Activated CD8-positive, alpha-beta T cell treated with anti-CD3 and anti-CD28 coated beads for 36 hours (primary cell): ENCODE results near the gene GALNT9. TPM values are rescaled to one million over a fixed set of nuclear protein-coding genes. Genes with fewer than 3 reads are reported as not detected.
A peak's percentile ranks its signal among the peaks of the same experiment; 100 is the strongest.

Experiments used
- ATAC-seq: fragments of 200-7000 bp; cut with Tn5 transposase; one replicate; pipeline ENCODE4 v1.10.0; 2021; ENCODE audit warnings: mild to moderate bottlenecking, moderate library complexity
- CTCF ChIA-PET: fragments of 350-600 bp; sonication (Branson Sonifier 250); formaldehyde crosslinking; loops from one replicate; lab custom pipeline; 2021; ENCODE audit warnings: antibody characterized with exemption; lab: Charles Lee
- POLR2A ChIA-PET: fragments of 350-600 bp; sonication (Branson Sonifier 250); formaldehyde crosslinking; loops from one replicate; lab custom pipeline; 2021; ENCODE audit warnings: antibody characterized with exemption; lab: Charles Lee
- DNase-seq: peaks from one replicate; pipeline ENCODE4 v3.0.0-alpha.2; 2020
- H3K27ac Mint-ChIP-seq: one replicate; pipeline ENCODE4 v1.8.0; 2021; ENCODE audit warnings: mild to moderate bottlenecking, mixed read lengths
- H3K27me3 Mint-ChIP-seq: one replicate; pipeline ENCODE4 v1.8.0; 2021; ENCODE audit warnings: mixed read lengths
- H3K36me3 Mint-ChIP-seq: one replicate; pipeline ENCODE4 v1.8.0; 2021; ENCODE audit warnings: low read depth, mixed read lengths
- H3K4me1 Mint-ChIP-seq: one replicate; pipeline ENCODE4 v1.8.0; 2021; ENCODE audit warnings: low read depth, mixed read lengths
- H3K4me3 Mint-ChIP-seq: one replicate; pipeline ENCODE4 v1.8.0; 2021; ENCODE audit warnings: mild to moderate bottlenecking, moderate library complexity, mixed read lengths
- H3K9me3 Mint-ChIP-seq: one replicate; pipeline ENCODE4 v1.8.0; 2021; ENCODE audit warnings: mixed read lengths
- intact Hi-C: fragments of 100-400 bp; cut with micrococcal nuclease; formaldehyde crosslinking; loops from one replicate; pipeline ENCODE4 v1.10.0; 2022
- total RNA-seq, 2 experiments: library from RNA; stranded (reverse); gene quantifications; one replicate each; pipeline ENCODE4 v1.2.3, GENCODE V29; 2021
- TF ChIP-seq, protein P1 (sequence below): fragments of 200-600 bp; IDR thresholded peaks from one replicate; pipeline ENCODE4 v1.8.0; 2022; ENCODE audit warnings: antibody characterized with exemption, mild to moderate bottlenecking

GALNT9 gene
- total RNA-seq, 2 experiments from 2014 or later = not detected

GRCh38 chr12:132194056-132194455 lies 135.3 kb downstream of the GALNT9 start:
- DNase-seq = peak; percentile 48
- TF ChIP-seq, protein P1, sequence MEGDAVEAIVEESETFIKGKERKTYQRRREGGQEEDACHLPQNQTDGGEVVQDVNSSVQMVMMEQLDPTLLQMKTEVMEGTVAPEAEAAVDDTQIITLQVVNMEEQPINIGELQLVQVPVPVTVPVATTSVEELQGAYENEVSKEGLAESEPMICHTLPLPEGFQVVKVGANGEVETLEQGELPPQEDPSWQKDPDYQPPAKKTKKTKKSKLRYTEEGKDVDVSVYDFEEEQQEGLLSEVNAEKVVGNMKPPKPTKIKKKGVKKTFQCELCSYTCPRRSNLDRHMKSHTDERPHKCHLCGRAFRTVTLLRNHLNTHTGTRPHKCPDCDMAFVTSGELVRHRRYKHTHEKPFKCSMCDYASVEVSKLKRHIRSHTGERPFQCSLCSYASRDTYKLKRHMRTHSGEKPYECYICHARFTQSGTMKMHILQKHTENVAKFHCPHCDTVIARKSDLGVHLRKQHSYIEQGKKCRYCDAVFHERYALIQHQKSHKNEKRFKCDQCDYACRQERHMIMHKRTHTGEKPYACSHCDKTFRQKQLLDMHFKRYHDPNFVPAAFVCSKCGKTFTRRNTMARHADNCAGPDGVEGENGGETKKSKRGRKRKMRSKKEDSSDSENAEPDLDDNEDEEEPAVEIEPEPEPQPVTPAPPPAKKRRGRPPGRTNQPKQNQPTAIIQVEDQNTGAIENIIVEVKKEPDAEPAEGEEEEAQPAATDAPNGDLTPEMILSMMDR = peak; percentile 62
- Mint-ChIP-seq H3K27me3 (no peaks in the 10 kb centered on the region), H3K36me3 (peaks cover 7% of the 10 kb centered on the region), H3K4me1 (peaks cover 4% of the 10 kb centered on the region), H3K9me3 (peaks cover 9% of the 10 kb centered on the region), H3K4me3 (no peak overlapping the region), H3K27ac (no peak overlapping the region)
- ATAC-seq = no peak
- CTCF ChIA-PET = interaction anchor here (1.3 to 1.9 kb wide), 3 partner anchors 9 to 40 kb away, joined by 3 to 10 read pairs (median 5); no protein-coding TSS in a partner anchor
- intact Hi-C loops = no loop called here
- POLR2A ChIA-PET = no interaction called here

DNA sequence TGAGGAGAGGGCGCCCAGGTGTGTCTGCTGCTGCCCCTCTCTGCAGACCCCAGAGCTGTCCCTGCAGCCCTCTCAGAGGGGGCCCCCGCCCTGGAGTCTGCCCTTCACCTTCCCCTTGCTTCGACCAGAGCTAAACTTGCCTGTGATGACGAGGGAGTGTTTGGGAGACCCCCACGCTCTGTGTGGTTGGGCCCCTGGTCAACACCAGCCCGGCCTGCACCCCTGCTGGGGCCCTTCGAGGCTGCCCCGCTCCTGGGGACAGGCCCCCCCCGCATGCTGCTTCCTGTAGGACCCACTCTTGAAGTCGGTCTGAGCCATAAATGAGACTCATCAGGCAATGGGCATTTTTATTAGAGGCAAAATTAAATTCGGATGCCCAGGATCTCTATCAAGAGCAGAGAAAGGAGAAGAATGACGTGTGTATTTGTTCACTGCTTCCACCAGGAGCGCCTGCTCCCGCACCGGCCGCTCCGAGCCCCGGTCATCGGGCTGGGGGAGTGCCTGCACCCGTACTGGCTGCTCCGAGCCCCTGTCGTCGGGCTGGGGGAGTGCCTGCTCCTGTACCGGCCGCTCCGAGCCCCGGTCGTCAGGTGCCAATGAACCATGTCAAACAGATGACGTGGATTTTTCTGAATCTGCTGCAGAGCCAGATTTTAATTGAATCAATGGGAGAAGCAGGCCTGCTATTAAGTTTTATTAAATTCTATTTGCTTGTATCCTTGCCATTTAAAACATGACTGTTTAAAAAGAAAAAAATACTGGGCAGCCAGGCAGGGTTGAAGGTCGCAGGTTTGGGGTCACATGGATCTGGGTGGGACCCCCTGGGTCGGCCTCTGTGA lies 137.5 kb downstream of the GALNT9 start:
- Mint-ChIP-seq H3K36me3 (peaks cover 7% of the 10 kb centered on the region), H3K9me3 (peaks cover 9% of the 10 kb centered on the region), H3K4me3 (no peak overlapping the region), H3K27me3 (no peaks in the 10 kb centered on the region), H3K4me1 (peaks cover 14% of the 10 kb centered on the region), H3K27ac (no peak overlapping the region)
- intact Hi-C loops = no loop called here
- TF ChIP-seq, protein P1 = no peak
- ATAC-seq (no peak), DNase-seq (no peak)
- CTCF ChIA-PET = no interaction called here
- POLR2A ChIA-PET = no interaction called here

- Mint-ChIP-seq H3K9me3 (peaks cover 9% of the 10 kb centered on the region), H3K27me3 (no peaks in the 10 kb centered on the region), H3K36me3 (peaks cover 7% of the 10 kb centered on the region), H3K4me1 (peaks cover 22% of the 10 kb centered on the region), H3K4me3 (peak overlapping the region; percentile 85), H3K27ac (no peak overlapping the region)
- no peak for ATAC-seq
- intact Hi-C loops = no loop called here
- ChIA-PET CTCF (no interaction called here), POLR2A (no interaction called here)
- no peak for DNase-seq
- TF ChIP-seq, protein P1 = no peak
These were observed 138.4 kb downstream of the GALNT9 start for GRCh38 chr12:132190834-132191500.

GRCh38 chr12:132190012-132190755 lies 139.2 kb downstream of the GALNT9 start:
- peak; percentile 18 for DNase-seq
- H3K27me3 Mint-ChIP-seq = no peaks in the 10 kb centered on the region
- POLR2A ChIA-PET = interaction anchor here (1.5 to 1.6 kb wide), 2 partner anchors 18 to 45 kb away, joined by 3 to 8 read pairs; no protein-coding TSS in a partner anchor
- H3K4me1 Mint-ChIP-seq = peaks cover 27% of the 10 kb centered on the region
- H3K9me3 Mint-ChIP-seq = peaks cover 9% of the 10 kb centered on the region
- intact Hi-C loops = no loop called here
- H3K27ac Mint-ChIP-seq = peak overlapping the region; percentile 83
- peak overlapping the region; percentile 85 for H3K4me3 Mint-ChIP-seq
- H3K36me3 Mint-ChIP-seq = peaks cover 7% of the 10 kb centered on the region
- CTCF ChIA-PET = interaction anchor here (1.0 kb wide), 1 partner anchor 36 kb away, joined by 3 read pairs; no protein-coding TSS in a partner anchor
- peak; percentile 13 for ATAC-seq
- TF ChIP-seq, protein P1 = no peak
